Activated CD8-positive, alpha-beta memory T cell treated with anti-CD3 and anti-CD28 coated beads, Interleukin-2, amount 50 U/mL, for 1 hour (primary cell): ENCODE results near the gene KRT9.
"Not testable (repeated sequence)": the region's sequence is repeated elsewhere in the genome, so short reads cannot be mapped to it uniquely, and the experiment has no call there.

ENCODE experiments used
- DNase-seq: peaks from one replicate; pipeline ENCODE4 v3.0.0-alpha.2; 2020; ENCODE audit errors: extremely low read depth

Gene KRT9

GRCh38 chr17:41547378-41547841 lies 24.4 kb downstream of the KRT9 start:
- no peak for DNase-seq

- no peak for DNase-seq
These were observed 25.0 kb downstream of the KRT9 start for GRCh38 chr17:41546819-41547218.

- DNase-seq, result no peak
These were observed 25.9 kb downstream of the KRT9 start for GRCh38 chr17:41545829-41546410.

- DNase-seq, result no peak
These were observed 26.9 kb downstream of the KRT9 start for GRCh38 chr17:41544935-41545334.

GRCh38 chr17:41544491-41544892 lies 27.4 kb downstream of the KRT9 start:
- DNase-seq, result no peak

GRCh38 chr17:41542786-41543185 lies 29.1 kb downstream of the KRT9 start:
- DNase-seq, result not testable (repeated sequence)

- no peak for DNase-seq
These were observed 29.5 kb downstream of the KRT9 start for GRCh38 chr17:41542357-41542756.

- no peak for DNase-seq
These were observed 30.8 kb downstream of the KRT9 start for GRCh38 chr17:41540921-41541625.

GRCh38 chr17:41539979-41540701 lies 31.7 kb downstream of the KRT9 start:
- DNase-seq, result no peak

GRCh38 chr17:41539071-41539492 lies 32.8 kb downstream of the KRT9 start:
- DNase-seq, result no peak

- DNase-seq, result no peak
These were observed 33.3 kb downstream of the KRT9 start for GRCh38 chr17:41538565-41538991.

- DNase-seq, result no peak
These were observed 33.9 kb downstream of the KRT9 start for GRCh38 chr17:41537990-41538389.

- DNase-seq, result no peak
These were observed 34.3 kb downstream of the KRT9 start for GRCh38 chr17:41537614-41537954.

GRCh38 chr17:41536741-41537613 lies 34.9 kb downstream of the KRT9 start:
- no peak for DNase-seq

- no peak for DNase-seq
These were observed 35.9 kb downstream of the KRT9 start for GRCh38 chr17:41535764-41536481.

GRCh38 chr17:41534899-41535546 lies 36.8 kb downstream of the KRT9 start:
- no peak for DNase-seq

- DNase-seq, result no peak
These were observed 38.2 kb downstream of the KRT9 start for GRCh38 chr17:41533613-41534012.

- DNase-seq, result no peak
These were observed 38.8 kb downstream of the KRT9 start for GRCh38 chr17:41532947-41533570.

GRCh38 chr17:41531993-41532392 lies 39.9 kb downstream of the KRT9 start:
- DNase-seq, result no peak
